ENCODE measurements around the gene PLB1.

DNA sequence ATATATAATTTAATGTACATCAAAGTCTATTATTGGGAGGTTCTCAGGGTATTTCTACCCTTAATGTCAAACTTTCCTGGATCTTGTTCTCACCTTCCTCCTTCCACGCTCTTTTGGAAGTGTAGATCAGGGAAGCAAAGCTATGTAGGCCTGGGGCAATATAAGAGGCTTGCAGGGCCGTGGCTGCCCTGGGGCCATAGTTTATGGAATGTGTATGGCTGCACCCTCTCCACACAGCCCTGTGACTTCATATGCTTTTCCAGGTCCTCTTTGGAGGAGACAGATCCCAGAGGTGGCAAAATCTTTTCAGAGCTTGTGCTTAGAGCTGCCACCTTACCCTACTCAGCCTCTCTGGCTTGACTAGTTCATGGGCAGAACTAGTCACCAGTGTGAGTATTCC is 82.9 kb downstream of the PLB1 start:
- TF ChIP-seq POLR2A (IDR thresholded peaks at IDR 0.05; ENCODE audit: low read depth, low read length) (no peak), TAF1 (IDR thresholded peaks at IDR 0.05; ENCODE audit: borderline replicate concordance, low read depth, low read length) (no peak), POLR2AphosphoS5 (IDR thresholded peaks at IDR 0.05; ENCODE audit: low read depth, low read length) (no peak)

All from GM12892 (cell line).